Right lobe of liver (tissue), 6 donors: ENCODE measurements around the gene SENP6. TPM values are rescaled to one million over a fixed set of nuclear protein-coding genes. Genes with fewer than 3 reads are reported as not detected.

Source experiments
- ATAC-seq, 4 donors: fragments of 200-7000 bp; cut with Tn5 transposase; one replicate each; pipeline ENCODE4 v1.9.1; 2020; ENCODE audit warnings: mild to moderate bottlenecking in 4 of 4, moderate library complexity in 4 of 4
- DNase-seq, 3 donors: peaks; one replicate each; pipeline ENCODE4 v3.0.0-alpha.2; 2020
- H3K27ac ChIP-seq, 3 donors: fragments of 200-600 bp; one replicate each; pipeline ENCODE4 v1.8.0; 2022
- H3K27me3 ChIP-seq, 2 donors: fragments of 200-600 bp; one replicate each; pipeline ENCODE4 v1.8.0; 2022
- H3K36me3 ChIP-seq, 4 donors: fragments of 200-600 bp; sonication (generic) in 1 of 4; one replicate each; pipeline versions ENCODE4 v1.5.1 to v1.8.0; 2017 to 2022; ENCODE audit warnings: control low read depth in 1 of 4
- H3K4me1 ChIP-seq, 4 donors: fragments of 200-600 bp; sonication (generic) in 1 of 4; one replicate each; pipeline versions ENCODE4 v1.5.1 to v1.8.0; 2017 to 2022; ENCODE audit warnings: control low read depth in 1 of 4
- H3K4me3 ChIP-seq, 3 donors: fragments of 200-600 bp; one replicate each; pipeline ENCODE4 v1.8.0; 2022
- H3K9me3 ChIP-seq, 4 donors: fragments of 200-600 bp; sonication (generic) in 1 of 4; one replicate each; pipeline versions ENCODE4 v1.5.1 to v1.8.0; 2017 to 2022; ENCODE audit warnings: control low read depth in 1 of 4
- POLR2A ChIP-seq: fragments of 450-650 bp; IDR thresholded peaks from one replicate; pipeline ENCODE4 v1.6.1; 2017; ENCODE audit warnings: antibody characterized with exemption, mild to moderate bottlenecking
- WGBS: methylation state at CpG from one replicate; pipeline ENCODE4 v1.1.6; 2018; ENCODE audit warnings: low coverage, low lambda C conversion rate; ENCODE audit not compliant: insufficient coverage; ENCODE audit errors: missing lambda C conversion rate; 5-methylcytosine and 5-hydroxymethylcytosine counted together
- intact Hi-C, 2 donors: fragments of 100-400 bp; cut with DNase I; formaldehyde crosslinking; loops; one replicate each; pipeline versions ENCODE4 v1.11.2 to v1.14.1; 2022
- total RNA-seq, 6 experiments: library from RNA; depleted of rRNA in 2 of 6; stranded (reverse); fragments of >200 nt in 2 of 6; fragmentation: NEBNext Ultra II Directional in 3 of 6; extraction: Animal tissue kit (Norgen Biotek cat#: 25700) in 3 of 6; gene quantifications; one replicate each; pipeline versions ENCODE4 v1.1.0 to v1.2.4, GENCODE V29; 2016 to 2023
- TF ChIP-seq, protein P1 (sequence below), 4 donors: fragments of 200-600 bp in 3 of 4; fragments of 450-650 bp in 1 of 4; IDR thresholded peaks; one replicate each; pipeline versions ENCODE4 v1.5.1 to v1.8.0; 2016 to 2022; ENCODE audit warnings: antibody characterized with exemption in 4 of 4, mild to moderate bottlenecking in 2 of 4
- donor health status: DM: no; HTN: yes; CAD: no.
- donor health status: DM: no; HTN: no; CAD: no.
- donor health status: DM: no; HTN: no; CAD: no.
- donor health status: DM: no; HTN: yes; CAD: no.
- donor health status: DM: no; HTN: yes; CAD: no.

Gene SENP6
- total RNA-seq, 6 experiments from 2014 or later: 21.8 to 43.4 (median 31.6) TPM

DNA sequence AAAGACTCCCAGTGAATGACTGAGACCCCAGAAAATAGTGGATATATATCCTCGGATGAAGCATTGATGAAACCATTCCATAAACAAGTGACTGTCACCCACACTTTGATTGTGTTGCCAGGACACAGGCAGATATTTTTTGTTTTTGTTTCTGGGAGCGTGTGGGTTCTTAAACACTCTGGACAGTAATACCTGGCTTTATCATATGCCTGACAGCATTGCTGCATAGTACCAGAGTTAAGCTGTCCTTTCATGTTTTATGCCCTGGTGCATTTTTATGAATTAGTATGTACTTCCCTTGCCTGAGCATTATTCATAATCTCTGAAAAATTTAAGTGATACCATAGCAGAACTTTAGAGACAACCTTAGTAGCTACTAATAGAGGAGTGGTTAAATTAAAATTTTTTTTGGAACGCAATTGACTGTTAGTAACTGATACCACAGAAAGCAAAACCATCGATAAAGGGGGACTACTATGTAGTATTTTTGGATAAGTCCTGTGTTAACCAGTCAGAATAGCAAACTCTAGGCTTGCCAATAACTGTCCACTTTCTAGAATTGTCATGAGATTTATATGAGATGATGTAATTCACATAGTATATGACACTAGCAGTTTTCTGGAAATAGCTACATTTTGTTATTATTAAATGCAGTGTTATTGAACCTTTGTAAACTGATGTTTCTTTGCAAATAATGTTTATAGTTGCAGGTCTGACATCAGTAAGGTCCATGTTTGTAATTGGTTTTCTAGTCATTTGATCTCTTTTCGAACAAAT is 30.4 kb downstream of the SENP6 start:
- Histone ChIP-seq H3K27ac (no peak overlapping the region), H3K36me3 (peaks cover 0 to 11% (median under 1%) of the 10 kb centered on the region in 4 donors), H3K27me3 (no peaks in the 10 kb centered on the region), H3K9me3 (no peaks in the 10 kb centered on the region), H3K4me1 (no peaks in the 10 kb centered on the region), H3K4me3 (no peak overlapping the region)
- 86% methylated on average over 5 of the region's 5 CpGs for WGBS
- no peak for ATAC-seq
- intact Hi-C loops: no loop called here
- DNase-seq: no peak
- TF ChIP-seq, protein P1, sequence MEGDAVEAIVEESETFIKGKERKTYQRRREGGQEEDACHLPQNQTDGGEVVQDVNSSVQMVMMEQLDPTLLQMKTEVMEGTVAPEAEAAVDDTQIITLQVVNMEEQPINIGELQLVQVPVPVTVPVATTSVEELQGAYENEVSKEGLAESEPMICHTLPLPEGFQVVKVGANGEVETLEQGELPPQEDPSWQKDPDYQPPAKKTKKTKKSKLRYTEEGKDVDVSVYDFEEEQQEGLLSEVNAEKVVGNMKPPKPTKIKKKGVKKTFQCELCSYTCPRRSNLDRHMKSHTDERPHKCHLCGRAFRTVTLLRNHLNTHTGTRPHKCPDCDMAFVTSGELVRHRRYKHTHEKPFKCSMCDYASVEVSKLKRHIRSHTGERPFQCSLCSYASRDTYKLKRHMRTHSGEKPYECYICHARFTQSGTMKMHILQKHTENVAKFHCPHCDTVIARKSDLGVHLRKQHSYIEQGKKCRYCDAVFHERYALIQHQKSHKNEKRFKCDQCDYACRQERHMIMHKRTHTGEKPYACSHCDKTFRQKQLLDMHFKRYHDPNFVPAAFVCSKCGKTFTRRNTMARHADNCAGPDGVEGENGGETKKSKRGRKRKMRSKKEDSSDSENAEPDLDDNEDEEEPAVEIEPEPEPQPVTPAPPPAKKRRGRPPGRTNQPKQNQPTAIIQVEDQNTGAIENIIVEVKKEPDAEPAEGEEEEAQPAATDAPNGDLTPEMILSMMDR (IDR thresholded peaks at IDR 0.05): no peak
- no peak for TF ChIP-seq POLR2A

DNA sequence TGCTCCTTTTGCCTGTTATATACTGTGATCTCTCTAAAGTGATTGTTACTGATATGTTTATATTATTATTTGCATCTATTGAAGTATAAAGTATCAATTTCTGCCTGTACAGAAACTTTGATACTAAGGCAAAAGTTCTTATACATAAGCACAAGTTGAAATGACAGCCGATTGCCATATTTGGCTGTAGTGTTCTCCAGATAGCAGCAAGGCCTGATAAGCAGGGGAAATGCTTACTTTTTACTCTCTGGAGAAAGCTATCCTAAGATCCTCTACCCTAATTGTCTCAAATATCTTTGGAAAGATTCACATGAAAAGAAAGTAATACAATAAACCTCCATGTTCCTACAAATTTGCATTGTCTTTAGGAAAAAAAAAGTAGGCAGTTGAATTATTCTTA is 31.4 kb downstream of the SENP6 start:
- DNase-seq (no peak), ATAC-seq (no peak)
- Histone ChIP-seq H3K9me3 (no peaks in the 10 kb centered on the region), H3K27me3 (no peaks in the 10 kb centered on the region), H3K4me1 (no peaks in the 10 kb centered on the region), H3K27ac (no peak overlapping the region), H3K4me3 (no peak overlapping the region), H3K36me3 (peaks cover 0 to 11% (median under 1%) of the 10 kb centered on the region in 4 donors)
- WGBS: 53% methylated on average over 1 of the region's 1 CpG
- TF ChIP-seq, protein P1 (IDR thresholded peaks at IDR 0.05): no peak
- no peak for TF ChIP-seq POLR2A
- intact Hi-C loops: no loop called here

DNA sequence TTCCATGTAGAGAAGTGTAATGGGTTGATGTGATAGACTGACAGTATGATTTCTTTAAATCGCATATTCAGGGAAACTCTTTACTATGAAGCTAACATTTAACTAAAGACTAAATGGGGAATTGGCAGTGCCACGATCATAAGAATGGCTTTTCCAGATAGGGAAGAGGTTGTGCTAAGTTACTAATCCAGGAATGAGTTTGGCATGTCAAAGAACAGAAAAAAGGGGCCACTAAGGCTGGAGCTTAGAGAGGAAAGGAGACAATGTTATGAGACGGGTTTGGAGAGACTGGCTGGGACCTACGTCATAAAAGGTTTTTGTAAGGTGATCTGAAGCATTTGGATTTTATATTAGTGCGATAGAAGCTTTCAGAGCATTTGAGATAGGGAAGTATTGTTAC is 40.6 kb downstream of the SENP6 start:
- no peaks in the 10 kb centered on the region for H3K4me1 ChIP-seq
- H3K27ac ChIP-seq: no peak overlapping the region
- no peaks in the 10 kb centered on the region for H3K9me3 ChIP-seq
- no peak for ATAC-seq
- TF ChIP-seq, protein P1 (IDR thresholded peaks at IDR 0.05): no peak
- TF ChIP-seq POLR2A: no peak
- intact Hi-C loops: no loop called here
- 98% methylated on average over 5 of the region's 5 CpGs for WGBS
- no peak overlapping the region for H3K4me3 ChIP-seq
- DNase-seq: no peak
- H3K36me3 ChIP-seq: peaks cover 0 to 12% (median 4%) of the 10 kb centered on the region in 4 donors
- no peaks in the 10 kb centered on the region for H3K27me3 ChIP-seq

DNA sequence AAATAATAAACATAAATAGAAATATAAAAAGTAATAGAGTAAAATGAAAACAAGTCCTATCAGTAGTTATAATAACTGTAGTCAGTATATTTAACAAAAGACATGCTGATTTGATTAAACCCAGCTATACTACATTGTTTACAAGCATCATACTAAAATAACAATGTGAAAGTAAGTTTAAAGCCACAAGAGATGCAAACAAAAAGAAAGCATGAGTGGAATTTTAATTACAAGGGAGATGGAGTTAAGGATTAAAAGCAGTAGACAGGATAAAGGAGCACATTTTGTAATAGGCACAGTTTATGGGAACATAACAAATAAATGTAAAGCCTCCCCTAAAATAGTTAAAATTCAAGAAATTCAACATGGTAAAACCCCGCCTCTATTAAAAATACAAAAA is 41.5 kb downstream of the SENP6 start:
- no peak for ATAC-seq
- DNase-seq: no peak
- intact Hi-C loops: no loop called here
- Histone ChIP-seq H3K9me3 (no peaks in the 10 kb centered on the region), H3K27me3 (no peaks in the 10 kb centered on the region), H3K27ac (no peak overlapping the region), H3K36me3 (peaks cover 0 to 19% (median 4%) of the 10 kb centered on the region in 4 donors), H3K4me1 (no peaks in the 10 kb centered on the region), H3K4me3 (no peak overlapping the region)
- WGBS: 88% methylated on average over 1 of the region's 1 CpG
- TF ChIP-seq, protein P1 (IDR thresholded peaks at IDR 0.05): no peak
- TF ChIP-seq POLR2A: no peak
